ENCODE data around the gene PRRC2B. TPM values are rescaled to one million over a fixed set of nuclear protein-coding genes. Genes with fewer than 3 reads are reported as not detected.

The PRRC2B gene
- total RNA-seq, 1 experiment from 2014 or later = 200 TPM

- DNase-seq (ENCODE audit: low read depth, low spot score) (no peak), ATAC-seq (no peak)
- in situ Hi-C loops (cut with HindIII; ENCODE audit: low pct_unique_long_range_greater_than_20kb, low sequenced_read_pairs) (no loop called here), intact Hi-C loops (cut with micrococcal nuclease; ENCODE audit: unreplicated experiment) (no loop called here)
- H3K27me3 ChIP-seq (ENCODE audit: control insufficient read depth, insufficient read depth, low read length) = no peaks in the 10 kb centered on the region
- TF ChIP-seq REST (IDR thresholded peaks at IDR 0.05; ENCODE audit: insufficient read depth in 1 of 2, low read depth in 2 of 2, low read length in 1 of 2) (no peak), TCF7L2 (IDR thresholded peaks at IDR 0.05; ENCODE audit: low read depth, low read length) (no peak), CTCF (IDR thresholded peaks at IDR 0.05) (no peak), SIN3A (IDR thresholded peaks at IDR 0.05; ENCODE audit: borderline replicate concordance, insufficient read depth, low read depth, low read length) (no peak), POLR2AphosphoS5 (IDR thresholded peaks at IDR 0.05; ENCODE audit: low read depth, low read length) (no peak)
- H3K4me3 ChIP-seq (ENCODE audit: low read depth in 2 of 2, low read length in 2 of 2) = no peak overlapping the region
- BruUV-seq (replicated peaks) = no TSS peak
- ChIA-PET POLR2A (no interaction called here), CTCF (no interaction called here)
- H3K27ac ChIP-seq (ENCODE audit: low read length) = no peak overlapping the region
- no peaks in the 10 kb centered on the region for H3K9me3 ChIP-seq (ENCODE audit: control insufficient read depth, insufficient read depth, low read depth, low read length)
- no peaks in the 10 kb centered on the region for H3K4me1 ChIP-seq (ENCODE audit: control insufficient read depth, insufficient read depth, low read length)
- H3K36me3 ChIP-seq (ENCODE audit: control insufficient read depth, insufficient read depth, low read length) = peaks cover 15% of the 10 kb centered on the region
Observed at GRCh38 chr9:131461166-131461565, 67.3 kb downstream of the PRRC2B start.

- ATAC-seq (no peak), DNase-seq (ENCODE audit: low read depth, low spot score) (no peak)
- in situ Hi-C loops (cut with HindIII; ENCODE audit: low pct_unique_long_range_greater_than_20kb, low sequenced_read_pairs) = no loop called here
- Histone ChIP-seq H3K27me3 (ENCODE audit: control insufficient read depth, insufficient read depth, low read length) (no peaks in the 10 kb centered on the region), H3K9me3 (ENCODE audit: control insufficient read depth, insufficient read depth, low read depth, low read length) (no peaks in the 10 kb centered on the region), H3K4me1 (ENCODE audit: control insufficient read depth, insufficient read depth, low read length) (no peaks in the 10 kb centered on the region), H3K27ac (ENCODE audit: low read length) (no peak overlapping the region), H3K36me3 (ENCODE audit: control insufficient read depth, insufficient read depth, low read length) (peaks cover 16% of the 10 kb centered on the region), H3K4me3 (ENCODE audit: low read depth in 2 of 2, low read length in 2 of 2) (no peak overlapping the region)
- ChIA-PET POLR2A (no interaction called here), CTCF (interaction anchor here (0.7 kb wide), 1 partner anchor 1004 kb away, joined by 4 read pairs; no protein-coding TSS in a partner anchor)
- no peak for TF ChIP-seq CTCF (IDR thresholded peaks at IDR 0.05)
- TF ChIP-seq TCF7L2 (IDR thresholded peaks at IDR 0.05; ENCODE audit: low read depth, low read length) = no peak
- TF ChIP-seq REST (IDR thresholded peaks at IDR 0.05; ENCODE audit: insufficient read depth in 1 of 2, low read depth in 2 of 2, low read length in 1 of 2) = no peak
- TF ChIP-seq POLR2AphosphoS5 (IDR thresholded peaks at IDR 0.05; ENCODE audit: low read depth, low read length) = no peak
- TF ChIP-seq SIN3A (IDR thresholded peaks at IDR 0.05; ENCODE audit: borderline replicate concordance, insufficient read depth, low read depth, low read length) = no peak
- no TSS peak for BruUV-seq (replicated peaks)
- intact Hi-C loops (cut with micrococcal nuclease; ENCODE audit: unreplicated experiment) = no loop called here
Observed at GRCh38 chr9:131464354-131465000, 70.6 kb downstream of the PRRC2B start.

Measured in Panc1 (cell line).